Measurements from ENCODE around the gene RTEL1.
"Not testable (repeated sequence)": the region's sequence is repeated elsewhere in the genome, so short reads cannot be mapped to it uniquely, and the experiment has no call there.

RTEL1 gene

DNA sequence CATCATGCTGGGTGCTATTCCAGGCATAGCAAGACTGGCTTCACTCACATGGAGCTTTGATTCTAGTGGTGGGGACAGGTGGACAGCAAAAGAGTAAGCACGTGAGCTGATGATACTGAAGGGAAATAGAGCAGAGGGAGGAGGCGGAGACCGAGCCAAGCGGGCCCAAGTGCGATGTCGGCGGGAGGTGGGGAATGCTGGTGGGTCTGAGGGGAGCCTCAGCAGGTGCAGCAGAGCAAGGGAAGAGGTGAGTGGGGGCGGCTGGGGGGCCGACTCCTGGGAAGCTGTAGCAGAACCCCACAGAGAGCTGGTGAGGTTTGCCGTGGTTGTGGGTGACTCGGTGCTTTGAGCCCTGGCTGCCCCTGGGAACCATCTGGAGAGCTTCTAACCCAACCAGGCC lies 10.2 kb downstream of the RTEL1 start:
- DNase-seq (ENCODE audit: low read depth in 2 of 2, low spot score in 1 of 2): no peak

DNA sequence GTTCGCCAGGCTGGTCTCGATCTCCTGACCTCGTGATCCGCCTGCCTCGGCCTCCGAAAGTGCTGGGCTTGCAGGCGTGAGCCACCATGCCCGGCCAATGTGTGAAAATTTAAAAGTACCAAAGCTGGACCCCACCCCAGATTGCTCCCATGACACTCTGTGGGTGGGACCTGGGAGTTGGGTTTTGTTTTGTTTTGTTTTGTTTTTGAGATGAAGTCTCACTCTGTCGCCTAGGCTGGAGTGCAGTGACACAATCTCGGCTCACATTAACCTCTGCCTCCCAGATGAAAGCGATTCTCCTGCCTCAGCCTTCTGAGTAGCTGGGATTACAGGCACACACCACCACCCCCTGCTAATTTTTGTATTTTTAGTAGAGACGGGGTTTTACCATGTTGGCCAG lies 13.6 kb downstream of the RTEL1 start:
- not testable (repeated sequence) for DNase-seq (ENCODE audit: low read depth in 2 of 2, low spot score in 1 of 2)

DNA sequence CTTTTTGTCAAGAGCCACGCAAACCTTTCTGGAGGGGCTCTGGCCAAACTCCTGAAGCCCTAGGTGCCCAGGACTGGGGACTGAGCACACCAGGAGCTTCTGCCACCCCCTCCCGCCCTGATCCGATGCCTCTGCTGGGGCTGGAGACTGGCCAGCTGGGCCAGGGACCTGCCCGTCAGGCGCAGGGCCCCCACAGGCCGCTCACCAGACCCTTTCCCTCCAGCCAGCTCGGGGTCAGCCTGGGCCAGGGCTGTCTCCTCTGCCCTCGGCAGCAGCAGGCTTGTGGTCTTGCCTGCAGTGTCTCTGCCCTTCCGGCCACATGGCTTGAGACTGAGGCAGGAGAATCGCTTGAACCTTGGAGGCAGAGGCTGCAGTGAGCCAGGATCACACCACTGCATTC lies 14.6 kb downstream of the RTEL1 start:
- no peak for DNase-seq (ENCODE audit: low read depth in 2 of 2, low spot score in 1 of 2)

- no peak for DNase-seq (ENCODE audit: low read depth in 2 of 2, low spot score in 1 of 2)
These were observed 15.8 kb downstream of the RTEL1 start for GRCh38 chr20:63673951-63674350.

DNA sequence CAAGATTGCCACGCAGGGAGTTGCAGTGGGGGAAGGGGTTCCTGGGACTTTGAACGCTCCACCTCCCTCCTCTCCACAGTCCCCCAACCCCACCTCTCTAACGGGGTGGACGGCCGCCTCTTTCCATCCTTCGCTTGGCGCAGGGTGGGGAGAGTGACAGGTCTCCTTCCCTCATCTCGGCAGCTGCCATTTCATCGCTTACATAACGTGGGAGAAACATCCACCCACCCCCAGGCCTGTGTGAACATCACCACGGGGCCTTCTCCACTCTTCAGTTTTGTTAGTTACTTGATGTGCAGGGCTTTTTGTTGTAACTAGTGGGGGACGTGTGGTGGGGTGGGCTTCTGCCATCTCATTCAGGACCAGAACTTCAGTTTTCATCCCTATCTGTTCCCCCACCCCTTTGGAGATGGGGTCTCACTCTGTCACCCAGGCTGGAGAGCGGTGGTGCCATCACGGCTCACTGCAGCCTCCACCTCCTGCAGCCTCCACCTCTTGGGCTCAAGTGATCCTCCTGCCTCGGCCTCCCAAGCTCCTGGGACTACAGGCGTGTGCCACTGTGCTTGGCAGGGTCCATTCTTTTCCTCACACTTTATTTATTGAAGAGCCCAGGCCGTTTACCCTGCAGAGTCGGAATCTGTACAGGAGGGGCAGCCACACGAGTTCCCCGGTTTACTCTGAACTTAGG lies 17.7 kb downstream of the RTEL1 start:
- DNase-seq (ENCODE audit: low read depth in 2 of 2, low spot score in 1 of 2): no peak

- no peak for DNase-seq (ENCODE audit: low read depth in 2 of 2, low spot score in 1 of 2)
These were observed 20.0 kb downstream of the RTEL1 start for GRCh38 chr20:63678071-63678470.

- DNase-seq (ENCODE audit: low read depth in 2 of 2, low spot score in 1 of 2): no peak
These were observed 20.8 kb downstream of the RTEL1 start for GRCh38 chr20:63678667-63679465.

GRCh38 chr20:63679799-63680305 lies 21.7 kb downstream of the RTEL1 start:
- DNase-seq (ENCODE audit: low read depth in 2 of 2, low spot score in 1 of 2): no peak

- DNase-seq (ENCODE audit: low read depth in 2 of 2, low spot score in 1 of 2): no peak
These were observed 22.3 kb downstream of the RTEL1 start for GRCh38 chr20:63680427-63680826.

GRCh38 chr20:63680857-63681608 lies 22.9 kb downstream of the RTEL1 start:
- no peak for DNase-seq (ENCODE audit: low read depth in 2 of 2, low spot score in 1 of 2)

- DNase-seq (ENCODE audit: low read depth in 2 of 2, low spot score in 1 of 2): no peak
These were observed 23.6 kb downstream of the RTEL1 start for GRCh38 chr20:63681609-63682142.

DNA sequence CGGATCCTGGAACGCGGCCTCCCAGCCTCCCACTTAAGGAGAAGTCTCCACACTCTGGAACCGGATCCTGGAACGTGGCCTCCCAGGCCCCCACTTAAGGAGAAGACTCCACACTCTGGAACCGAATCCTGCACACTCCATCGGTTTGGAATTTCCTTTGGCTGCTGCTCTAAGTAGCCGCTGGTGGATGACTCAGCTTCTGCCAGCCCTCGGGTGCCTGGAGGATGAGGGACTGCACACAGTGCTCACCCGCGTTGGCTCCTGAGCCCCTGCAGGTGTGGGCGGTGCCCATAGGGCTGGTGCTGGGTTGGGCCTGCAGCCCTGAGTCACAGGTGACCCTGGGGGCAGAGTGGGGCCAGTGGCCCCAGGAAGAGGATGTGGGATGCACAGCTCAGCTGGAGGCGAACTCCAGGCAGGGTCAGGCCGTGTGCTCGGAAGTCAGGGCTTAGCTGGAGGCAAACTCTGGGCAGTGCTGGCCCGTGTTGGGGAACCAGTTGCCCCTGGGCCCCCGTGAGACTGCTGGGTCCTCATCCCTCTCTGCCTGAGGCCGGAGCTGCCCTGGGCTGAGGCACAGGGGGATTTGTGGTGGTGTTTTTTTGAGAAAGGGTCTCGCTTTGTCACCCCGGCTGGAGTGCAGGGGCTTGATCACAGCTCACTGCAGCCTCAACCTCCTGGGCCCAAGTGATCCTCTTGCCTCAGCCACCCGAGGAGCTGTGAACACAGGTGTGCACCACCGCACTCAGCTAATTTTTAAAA lies 24.4 kb downstream of the RTEL1 start:
- DNase-seq (ENCODE audit: low read depth in 2 of 2, low spot score in 1 of 2): no peak

- DNase-seq (ENCODE audit: low read depth in 2 of 2, low spot score in 1 of 2): no peak
These were observed 27.3 kb downstream of the RTEL1 start for GRCh38 chr20:63685269-63686026.

DNA sequence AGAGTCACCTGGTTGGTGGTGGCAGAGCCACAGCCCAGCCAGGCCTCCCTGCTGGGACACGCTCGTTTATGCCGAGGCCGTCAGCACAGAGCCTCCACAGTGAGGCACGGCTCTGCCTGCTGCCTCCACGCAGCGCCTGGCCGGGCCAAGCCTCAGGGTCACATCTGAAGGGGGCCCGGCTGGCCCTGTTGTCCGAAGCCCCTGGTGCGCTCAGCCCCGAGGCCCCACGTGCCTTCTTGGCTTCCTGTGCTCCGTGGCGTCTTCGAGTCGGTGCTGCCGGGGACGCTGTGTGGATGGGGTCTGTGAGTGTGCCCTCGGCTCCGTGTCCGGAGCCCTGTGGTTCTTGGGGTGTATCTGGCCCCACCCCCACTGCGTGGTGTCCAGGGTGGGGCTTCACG lies 28.0 kb downstream of the RTEL1 start:
- DNase-seq (ENCODE audit: low read depth in 2 of 2, low spot score in 1 of 2): no peak

- DNase-seq (ENCODE audit: low read depth in 2 of 2, low spot score in 1 of 2): no peak
These were observed 28.6 kb downstream of the RTEL1 start for GRCh38 chr20:63686492-63687321.

- no peak for DNase-seq (ENCODE audit: low read depth in 2 of 2, low spot score in 1 of 2)
These were observed 29.5 kb downstream of the RTEL1 start for GRCh38 chr20:63687419-63688178.

- DNase-seq (ENCODE audit: low read depth in 2 of 2, low spot score in 1 of 2): no peak
These were observed 30.3 kb downstream of the RTEL1 start for GRCh38 chr20:63688228-63689045.

Measured in stimulated activated CD8-positive, alpha-beta memory T cell treated with anti-CD3 and anti-CD28 coated beads, Interleukin-4, amount 100 ng/mL, for 1 hour (primary cell).